ENCODE measurements around the gene GABBR2. TPM values are rescaled to one million over a fixed set of nuclear protein-coding genes. Genes with fewer than 3 reads are reported as not detected.

The GABBR2 gene
- total and polyA plus RNA-seq, 9 of the 15 experiments (the other 6 are each of a cell fraction or from before 2014, with no cell fraction given): 0.15 to 1.9 (median 0.32) TPM

GRCh38 chr9:98410185-98410697 lies 298.5 kb downstream of the GABBR2 start (continued):
- TF ChIP-seq ZNF561 (CRISPR knock-in tag; conservative IDR thresholded peaks at IDR 0.05): no peak
- no peak for TF ChIP-seq BCLAF1 (IDR thresholded peaks at IDR 0.05; ENCODE audit: borderline replicate concordance in 1 of 2, control insufficient read depth in 1 of 2, low read depth in 2 of 2, low read length in 1 of 2)
- TF ChIP-seq DACH1 (IDR thresholded peaks at IDR 0.05; ENCODE audit: partially characterized antibody): peak; percentile 82
- 0 out of 2 replicates have a peak, but pooled peaks have one; percentile 19 for TF ChIP-seq RFX5 (IDR thresholded peaks at IDR 0.05; ENCODE audit: low read depth, low read length)
- no peak for TF ChIP-seq ZNF717 (CRISPR knock-in tag; IDR thresholded peaks at IDR 0.05)
- TF ChIP-seq SMC3 (conservative IDR thresholded peaks at IDR 0.05; ENCODE audit: insufficient read depth, low read depth, low read length): peak; percentile 29; the same call in 1 of the 2 replicates
- peak; percentile 72 for TF ChIP-seq ATF7 (IDR thresholded peaks at IDR 0.05)
- TF ChIP-seq PRMT5 (CRISPR knock-in tag; IDR thresholded peaks at IDR 0.05): no peak
- peak; percentile 48; the same call in 1 of the 2 replicates for TF ChIP-seq SMARCA4 (IDR thresholded peaks at IDR 0.05)
- TF ChIP-seq AFF1 (IDR thresholded peaks at IDR 0.05; ENCODE audit: low read depth in 1 of 2, partially characterized antibody in 2 of 2): peak in 1 of 2 experiments; percentile 94
- no peak for TF ChIP-seq ZMIZ1 (IDR thresholded peaks at IDR 0.05; ENCODE audit: low read depth in 2 of 2, low read length in 2 of 2)
- no peak for TF ChIP-seq ZFP30 (CRISPR knock-in tag; IDR thresholded peaks at IDR 0.05; ENCODE audit: borderline replicate concordance)
- peak; percentile 53 for TF ChIP-seq ZFP36 (IDR thresholded peaks at IDR 0.05; ENCODE audit: low read depth, low read length, partially characterized antibody)
- TF ChIP-seq RB1 (IDR thresholded peaks at IDR 0.05; ENCODE audit: low read depth): no peak
- TF ChIP-seq ZC3H8 (IDR thresholded peaks at IDR 0.05): no peak

All from K562 (cell line).